HAP-1 (cell line): Measurements from ENCODE around the gene NR1I2.

ENCODE experiments used
- DNase-seq, 2 experiments: peaks; one replicate each; pipeline ENCODE4 v3.0.0-alpha.2; 2016 to 2020; ENCODE audit warnings: low spot score in 2 of 2
- H3K27me3 ChIP-seq: fragments of 250-450 bp; sonication (Bioruptor Pico); 2 replicates; pipeline ENCODE4 v1.5.1; 2020; ENCODE audit warnings: low read depth, mild to moderate bottlenecking, moderate library complexity
- H3K36me3 ChIP-seq: fragments of 250-450 bp; sonication (Bioruptor Pico); replicated peaks from 2 replicates; pipeline ENCODE4 v1.5.1; 2020; ENCODE audit warnings: mild to moderate bottlenecking
- H3K4me1 ChIP-seq: fragments of 250-450 bp; sonication (Bioruptor Pico); 2 replicates; pipeline ENCODE4 v1.5.1; 2020; ENCODE audit warnings: mild to moderate bottlenecking
- H3K4me3 ChIP-seq: fragments of 250-450 bp; sonication (Bioruptor Pico); 2 replicates; pipeline ENCODE4 v1.5.1; 2020; ENCODE audit warnings: mild to moderate bottlenecking, moderate library complexity
- H3K9me3 ChIP-seq: fragments of 250-450 bp; sonication (Bioruptor Pico); 2 replicates; pipeline ENCODE4 v1.5.1; 2020; ENCODE audit warnings: mild to moderate bottlenecking, moderate library complexity
- in situ Hi-C: fragments of 300-500 bp; cut with MboI; formaldehyde crosslinking; loops from 3 replicates; pipeline ENCODE4 v1.14.3; 2020; ENCODE audit warnings: low sequenced_read_pairs, inconsistent platforms, mixed read lengths

NR1I2 gene

DNA sequence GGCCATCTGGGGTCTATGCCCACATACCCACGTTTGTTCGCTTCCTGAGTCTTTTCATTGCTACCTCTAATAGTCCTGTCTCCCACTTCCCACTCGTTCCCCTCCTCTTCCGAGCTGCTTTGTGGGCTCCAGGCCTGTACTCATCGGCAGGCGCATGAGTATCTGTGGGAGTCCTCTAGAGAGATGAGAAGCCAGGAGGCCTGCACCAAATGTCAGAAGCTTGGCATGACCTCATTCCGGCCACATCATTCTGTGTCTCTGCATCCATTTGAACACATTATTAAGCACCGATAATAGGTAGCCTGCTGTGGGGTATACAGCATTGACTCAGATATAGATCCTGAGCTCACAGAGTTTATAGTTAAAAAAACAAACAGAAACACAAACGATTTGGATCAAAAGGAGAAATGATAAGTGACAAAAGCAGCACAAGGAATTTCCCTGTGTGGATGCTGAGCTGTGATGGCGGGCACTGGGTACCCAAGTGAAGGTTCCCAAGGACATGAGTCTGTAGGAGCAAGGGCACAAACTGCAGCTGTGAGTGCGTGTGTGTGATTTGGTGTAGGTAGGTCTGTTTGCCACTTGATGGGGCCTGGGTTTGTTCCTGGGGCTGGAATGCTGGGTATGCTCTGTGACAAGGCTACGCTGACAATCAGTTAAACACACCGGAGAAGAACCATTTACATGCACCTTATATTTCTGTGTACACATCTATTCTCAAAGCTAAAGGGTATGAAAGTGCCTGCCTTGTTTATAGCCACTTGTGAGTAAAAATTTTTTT lies 35.9 kb downstream of the NR1I2 start:
- no peak for DNase-seq
- H3K4me3 ChIP-seq = no peak overlapping the region
- no peaks in the 10 kb centered on the region for H3K36me3 ChIP-seq
- in situ Hi-C loops = no loop called here
- H3K27me3 ChIP-seq = no peaks in the 10 kb centered on the region
- no peaks in the 10 kb centered on the region for H3K4me1 ChIP-seq
- no peaks in the 10 kb centered on the region for H3K9me3 ChIP-seq

DNA sequence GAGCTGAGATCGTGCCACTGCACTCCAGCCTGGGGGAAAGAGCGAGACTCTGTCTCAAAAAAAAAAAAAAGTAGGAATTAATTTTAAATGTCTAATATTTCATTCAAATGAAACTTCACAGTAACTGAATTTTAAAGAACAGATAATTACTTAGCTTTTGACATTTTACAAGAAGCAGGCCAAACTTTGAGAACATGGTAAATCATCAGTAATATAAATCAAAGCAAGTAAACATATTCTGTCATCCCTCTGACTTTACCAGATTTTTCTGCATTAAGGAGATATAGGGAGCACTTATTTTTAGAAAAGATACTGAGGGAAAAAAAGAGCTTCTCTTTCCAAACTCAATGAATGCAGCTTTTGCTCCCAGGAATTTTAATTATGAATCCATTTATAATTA lies 37.0 kb downstream of the NR1I2 start:
- Histone ChIP-seq H3K27me3 (no peaks in the 10 kb centered on the region), H3K4me3 (no peak overlapping the region), H3K36me3 (no peaks in the 10 kb centered on the region), H3K4me1 (no peaks in the 10 kb centered on the region), H3K9me3 (no peaks in the 10 kb centered on the region)
- in situ Hi-C loops = no loop called here
- no peak for DNase-seq

GRCh38 chr3:119819806-119820205 lies 37.9 kb downstream of the NR1I2 start:
- H3K4me1 ChIP-seq = no peaks in the 10 kb centered on the region
- H3K9me3 ChIP-seq = no peaks in the 10 kb centered on the region
- H3K36me3 ChIP-seq = no peaks in the 10 kb centered on the region
- H3K27me3 ChIP-seq = no peaks in the 10 kb centered on the region
- in situ Hi-C loops = no loop called here
- no peak for DNase-seq
- no peak overlapping the region for H3K4me3 ChIP-seq

- no peaks in the 10 kb centered on the region for H3K27me3 ChIP-seq
- H3K4me1 ChIP-seq = no peaks in the 10 kb centered on the region
- H3K9me3 ChIP-seq = no peaks in the 10 kb centered on the region
- in situ Hi-C loops = no loop called here
- H3K4me3 ChIP-seq = no peak overlapping the region
- no peak for DNase-seq
- H3K36me3 ChIP-seq = no peaks in the 10 kb centered on the region
Observed at GRCh38 chr3:119825820-119826219, 43.9 kb downstream of the NR1I2 start.

GRCh38 chr3:119826711-119827608 lies 45.1 kb downstream of the NR1I2 start:
- in situ Hi-C loops = no loop called here
- Histone ChIP-seq H3K4me1 (no peaks in the 10 kb centered on the region), H3K27me3 (no peaks in the 10 kb centered on the region), H3K9me3 (no peaks in the 10 kb centered on the region), H3K4me3 (no peak overlapping the region), H3K36me3 (no peaks in the 10 kb centered on the region)
- no peak for DNase-seq

- in situ Hi-C loops = no loop called here
- Histone ChIP-seq H3K4me1 (no peaks in the 10 kb centered on the region), H3K27me3 (no peaks in the 10 kb centered on the region), H3K36me3 (no peaks in the 10 kb centered on the region), H3K4me3 (no peak overlapping the region), H3K9me3 (no peaks in the 10 kb centered on the region)
- no peak for DNase-seq
Observed at GRCh38 chr3:119829420-119829819, 47.5 kb downstream of the NR1I2 start.

GRCh38 chr3:119831022-119831421 lies 49.1 kb downstream of the NR1I2 start:
- H3K4me1 ChIP-seq = no peaks in the 10 kb centered on the region
- H3K27me3 ChIP-seq = no peaks in the 10 kb centered on the region
- no peaks in the 10 kb centered on the region for H3K9me3 ChIP-seq
- no peak overlapping the region for H3K4me3 ChIP-seq
- peak in 1 of 2 experiments; percentile 27 for DNase-seq
- no peaks in the 10 kb centered on the region for H3K36me3 ChIP-seq
- in situ Hi-C loops = no loop called here

DNA sequence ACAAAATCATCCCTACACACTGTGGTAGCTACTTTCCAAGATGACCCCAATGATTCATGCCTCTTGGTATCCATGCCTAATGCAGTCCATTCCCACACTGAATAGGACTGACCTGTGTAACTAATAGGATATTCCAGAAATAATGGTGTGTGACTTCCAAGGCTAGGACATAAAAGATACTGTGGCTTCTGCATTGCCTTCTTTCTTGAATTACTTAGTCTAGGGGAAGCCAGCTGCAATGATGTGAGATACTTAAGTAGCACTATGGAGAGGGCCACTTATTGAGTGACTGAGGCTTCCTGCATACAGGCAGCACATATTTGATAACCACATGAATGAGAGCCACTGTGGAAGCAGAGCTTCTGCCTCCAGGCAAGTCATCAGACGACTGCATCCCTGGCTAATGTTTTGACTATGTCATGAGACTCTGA lies 50.1 kb downstream of the NR1I2 start:
- H3K9me3 ChIP-seq = no peaks in the 10 kb centered on the region
- H3K4me3 ChIP-seq = no peak overlapping the region
- H3K4me1 ChIP-seq = no peaks in the 10 kb centered on the region
- H3K27me3 ChIP-seq = no peaks in the 10 kb centered on the region
- in situ Hi-C loops = no loop called here
- no peaks in the 10 kb centered on the region for H3K36me3 ChIP-seq
- no peak for DNase-seq

DNA sequence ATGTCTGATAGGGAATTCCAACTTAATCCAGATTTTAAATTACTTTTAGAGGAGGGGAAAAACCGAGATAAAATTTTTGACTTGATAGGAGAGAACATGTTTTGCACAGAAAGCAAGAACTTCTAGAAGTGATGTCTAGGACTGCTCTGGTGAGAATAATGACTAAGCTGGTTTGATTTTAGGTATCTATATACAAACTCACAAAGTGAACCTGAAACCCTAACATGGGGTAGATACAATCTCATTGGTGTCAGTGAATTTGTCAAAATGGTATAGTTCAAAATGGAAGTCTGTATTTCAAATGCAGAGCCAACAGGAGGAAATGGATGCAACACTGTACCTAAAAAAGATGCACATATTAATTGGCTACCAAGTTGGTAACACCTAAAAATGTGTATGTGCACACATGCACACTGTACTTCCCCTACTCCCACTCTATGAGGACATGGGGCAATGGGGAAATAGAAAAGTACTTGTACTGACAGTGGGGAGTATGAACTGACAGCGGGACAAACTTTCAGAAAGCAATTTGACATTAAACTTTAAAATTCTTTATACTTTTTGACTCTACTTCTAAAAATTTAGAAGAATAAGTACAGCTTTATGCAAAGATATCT lies 53.0 kb downstream of the NR1I2 start:
- no peak for DNase-seq
- no peaks in the 10 kb centered on the region for H3K27me3 ChIP-seq
- no peaks in the 10 kb centered on the region for H3K4me1 ChIP-seq
- no peaks in the 10 kb centered on the region for H3K36me3 ChIP-seq
- no peaks in the 10 kb centered on the region for H3K9me3 ChIP-seq
- in situ Hi-C loops = no loop called here
- H3K4me3 ChIP-seq = no peak overlapping the region

GRCh38 chr3:119835556-119835955 lies 53.7 kb downstream of the NR1I2 start:
- no peak for DNase-seq
- no peaks in the 10 kb centered on the region for H3K27me3 ChIP-seq
- H3K36me3 ChIP-seq = peaks cover under 1% of the 10 kb centered on the region; the same call in 1 of the 2 replicates
- no peaks in the 10 kb centered on the region for H3K9me3 ChIP-seq
- H3K4me3 ChIP-seq = no peak overlapping the region
- H3K4me1 ChIP-seq = no peaks in the 10 kb centered on the region
- in situ Hi-C loops = no loop called here

GRCh38 chr3:119841808-119842471 lies 60.0 kb downstream of the NR1I2 start:
- in situ Hi-C loops = no loop called here
- H3K27me3 ChIP-seq = no peaks in the 10 kb centered on the region
- no peak overlapping the region for H3K4me3 ChIP-seq
- H3K4me1 ChIP-seq = no peaks in the 10 kb centered on the region; the same call in none of the 2 replicates
- H3K9me3 ChIP-seq = no peaks in the 10 kb centered on the region
- no peak for DNase-seq
- peaks cover 3% of the 10 kb centered on the region; the same call in 1 of the 2 replicates for H3K36me3 ChIP-seq

DNA sequence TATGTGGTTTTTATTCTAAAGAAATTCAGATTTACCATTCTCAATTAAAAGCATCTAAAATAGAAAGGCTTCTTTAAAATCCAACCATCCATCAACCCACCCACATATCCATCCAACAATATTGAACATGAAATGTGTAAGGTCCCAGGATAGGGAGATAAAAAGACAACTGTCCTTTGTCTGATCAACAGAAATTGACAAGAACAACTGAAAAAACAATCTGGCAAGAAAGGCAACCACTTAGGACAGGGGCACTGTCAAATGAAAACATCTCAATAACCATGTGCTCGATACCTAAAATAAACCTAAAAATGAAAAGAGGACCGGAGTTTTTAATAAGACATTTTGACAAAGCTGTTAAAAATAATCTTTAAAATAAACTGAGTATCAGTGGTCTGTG lies 67.2 kb downstream of the NR1I2 start:
- Histone ChIP-seq H3K36me3 (no peaks in the 10 kb centered on the region; the same call in 1 of the 2 replicates), H3K4me3 (no peak overlapping the region), H3K4me1 (no peaks in the 10 kb centered on the region), H3K9me3 (no peaks in the 10 kb centered on the region), H3K27me3 (no peaks in the 10 kb centered on the region)
- no peak for DNase-seq
- in situ Hi-C loops = no loop called here

DNA sequence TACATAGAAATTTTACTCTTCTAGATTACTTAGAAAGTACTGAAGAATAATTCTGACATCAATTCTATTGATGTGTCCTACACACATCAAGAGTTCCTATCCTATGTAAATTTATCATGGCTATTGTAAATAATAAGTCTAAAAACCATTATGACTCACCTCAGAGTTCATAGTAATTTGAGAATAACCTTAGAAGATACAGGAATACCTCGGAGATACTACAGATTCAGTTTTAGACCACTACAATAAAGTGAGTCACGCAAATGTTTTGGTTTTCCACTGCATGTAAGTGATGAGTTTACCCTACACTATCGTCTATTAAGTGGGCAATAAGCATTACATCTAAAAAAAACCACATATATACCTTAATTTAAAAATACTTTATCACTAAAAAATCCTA lies 74.8 kb downstream of the NR1I2 start:
- Histone ChIP-seq H3K27me3 (no peaks in the 10 kb centered on the region), H3K4me3 (no peak overlapping the region), H3K4me1 (no peaks in the 10 kb centered on the region), H3K9me3 (no peaks in the 10 kb centered on the region), H3K36me3 (no peaks in the 10 kb centered on the region; the same call in 1 of the 2 replicates)
- DNase-seq = no peak
- in situ Hi-C loops = no loop called here
